NB4 (cell line): Measurements from ENCODE around the gene KLHDC7A.

Experiments used
- DNase-seq: peaks from one replicate; pipeline ENCODE4 v3.0.0; 2010; ENCODE audit warnings: low read depth
- H3K4me3 ChIP-seq: one replicate; pipeline ENCODE4 v1.5.1; 2011; ENCODE audit warnings: mild to moderate bottlenecking, low read depth, low read length, moderate library complexity
- CTCF ChIP-seq: IDR thresholded peaks from one replicate; pipeline ENCODE4 v1.5.1; 2012; ENCODE audit warnings: low read depth, low read length
- MAX ChIP-seq: IDR thresholded peaks from 2 replicates; pipeline ENCODE4 v1.6.1; 2011; ENCODE audit warnings: low read depth, low read length
- MYC ChIP-seq: IDR thresholded peaks from 2 replicates; pipeline ENCODE4 v1.6.1; 2011; ENCODE audit warnings: low read depth, low read length
- POLR2A ChIP-seq: IDR thresholded peaks from 2 replicates; pipeline ENCODE4 v1.6.1; 2011; ENCODE audit warnings: mild to moderate bottlenecking; ENCODE audit not compliant: insufficient read length; ENCODE audit errors: extremely low read depth

KLHDC7A gene

GRCh38 chr1:18479454-18479853, 1.3 kb upstream of the KLHDC7A start:
- H3K4me3 ChIP-seq = no peak overlapping the region
- no peak for TF ChIP-seq CTCF
- no peak for TF ChIP-seq POLR2A
- no peak for TF ChIP-seq MAX
- TF ChIP-seq MYC = no peak
- DNase-seq = no peak

- no peak for DNase-seq
- no peak for TF ChIP-seq MYC
- no peak for TF ChIP-seq POLR2A
- TF ChIP-seq MAX = no peak
- H3K4me3 ChIP-seq = no peak overlapping the region
Measured at GRCh38 chr1:18481190-18481920, 625 bp downstream of the KLHDC7A start.

GRCh38 chr1:18481921-18482701, 1.4 kb downstream of the KLHDC7A start:
- H3K4me3 ChIP-seq = no peak overlapping the region

GRCh38 chr1:18482721-18483425, 2.1 kb downstream of the KLHDC7A start:
- no peak for DNase-seq
- TF ChIP-seq MYC (no peak), MAX (no peak), CTCF (no peak), POLR2A (no peak)
- no peak overlapping the region for H3K4me3 ChIP-seq

More at GRCh38 chr1:18481921-18482701, 1.4 kb downstream of the KLHDC7A start:
- DNase-seq = no peak
- no peak for TF ChIP-seq CTCF
- TF ChIP-seq POLR2A = no peak
- no peak for TF ChIP-seq MYC
- no peak for TF ChIP-seq MAX

- DNase-seq = no peak
- H3K4me3 ChIP-seq = no peak overlapping the region
- no peak for TF ChIP-seq MYC
- no peak for TF ChIP-seq CTCF
- no peak for TF ChIP-seq POLR2A
- no peak for TF ChIP-seq MAX
Measured at GRCh38 chr1:18484276-18484675, 3.5 kb downstream of the KLHDC7A start.
